Panc1 (cell line): ENCODE results near the gene LIPA.

Experiments
- CTCF ChIP-seq: fragments of 450-650 bp; IDR thresholded peaks from 2 replicates; pipeline ENCODE4 v1.5.1; 2017; ENCODE audit warnings: mild to moderate bottlenecking
- POLR2AphosphoS5 ChIP-seq: IDR thresholded peaks from 2 replicates; pipeline ENCODE4 v1.6.1; 2012; ENCODE audit warnings: mild to moderate bottlenecking, low read depth, low read length, moderate library complexity
- TCF7L2 ChIP-seq: IDR thresholded peaks from 2 replicates; pipeline ENCODE4 v1.6.1; 2011; ENCODE audit warnings: mild to moderate bottlenecking, low read depth, low read length, inconsistent platforms

GRCh38 chr10:89233033-89233432, 18.5 kb downstream of the LIPA start:
- TF ChIP-seq CTCF (no peak), POLR2AphosphoS5 (no peak), TCF7L2 (no peak)
